Osteocyte (in vitro differentiated cells): ENCODE results near the gene PXDC1. TPM values are rescaled to one million over a fixed set of nuclear protein-coding genes. Genes with fewer than 3 reads are reported as not detected.
A peak's percentile ranks its signal among the peaks of the same experiment; 100 is the strongest.

ENCODE experiments used
- DNase-seq: peaks from one replicate; pipeline ENCODE4 v3.0.0; 2021; ENCODE audit warnings: mixed read lengths; ENCODE audit not compliant: unreplicated experiment; ENCODE audit errors: extremely low spot score
- H3K27ac Mint-ChIP-seq: one replicate; pipeline ENCODE4 v1.8.0; 2021; ENCODE audit warnings: mild to moderate bottlenecking, mixed read lengths; ENCODE audit not compliant: unreplicated experiment
- H3K27me3 Mint-ChIP-seq: one replicate; pipeline ENCODE4 v1.8.0; 2021; ENCODE audit warnings: mixed read lengths; ENCODE audit not compliant: unreplicated experiment
- H3K36me3 Mint-ChIP-seq: one replicate; pipeline ENCODE4 v1.8.0; 2021; ENCODE audit warnings: mixed read lengths; ENCODE audit not compliant: unreplicated experiment
- H3K4me1 Mint-ChIP-seq: one replicate; pipeline ENCODE4 v1.8.0; 2021; ENCODE audit warnings: mixed read lengths; ENCODE audit not compliant: unreplicated experiment
- H3K4me3 Mint-ChIP-seq: one replicate; pipeline ENCODE4 v1.8.0; 2021; ENCODE audit warnings: mild to moderate bottlenecking, moderate library complexity, mixed read lengths; ENCODE audit not compliant: unreplicated experiment
- H3K9me3 Mint-ChIP-seq: one replicate; pipeline ENCODE4 v1.8.0; 2021; ENCODE audit warnings: mixed read lengths; ENCODE audit not compliant: unreplicated experiment
- long read RNA-seq: library from polyadenylated mRNA; unstranded; transcript quantifications from one replicate; pipeline ENCODE4 v2.0.0, GENCODE V29; 2021
- total RNA-seq: library from RNA; stranded (reverse); gene quantifications from 2 replicates; pipeline ENCODE4 v1.2.1, GENCODE V29; 2021
- TF ChIP-seq, protein P1 (sequence below): fragments of 200-600 bp; sonication (generic); IDR thresholded peaks from 2 replicates; pipeline ENCODE4 v1.5.0; 2021; ENCODE audit warnings: antibody characterized with exemption, mild to moderate bottlenecking, moderate library complexity

PXDC1 gene, protein sequence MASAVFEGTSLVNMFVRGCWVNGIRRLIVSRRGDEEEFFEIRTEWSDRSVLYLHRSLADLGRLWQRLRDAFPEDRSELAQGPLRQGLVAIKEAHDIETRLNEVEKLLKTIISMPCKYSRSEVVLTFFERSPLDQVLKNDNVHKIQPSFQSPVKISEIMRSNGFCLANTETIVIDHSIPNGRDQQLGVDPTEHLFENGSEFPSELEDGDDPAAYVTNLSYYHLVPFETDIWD
- total RNA-seq: 129 and 131 TPM in 2 replicates
- long read RNA-seq, transcript PXDC1-202 (5 exons, 2,190 nt): major isoform, 5 of 17 reads
- long read RNA-seq, partial matches to known transcripts: 6 of 17 reads
- long read RNA-seq, other reads (novel, unspliced or antisense): 6 of 17 reads

DNA sequence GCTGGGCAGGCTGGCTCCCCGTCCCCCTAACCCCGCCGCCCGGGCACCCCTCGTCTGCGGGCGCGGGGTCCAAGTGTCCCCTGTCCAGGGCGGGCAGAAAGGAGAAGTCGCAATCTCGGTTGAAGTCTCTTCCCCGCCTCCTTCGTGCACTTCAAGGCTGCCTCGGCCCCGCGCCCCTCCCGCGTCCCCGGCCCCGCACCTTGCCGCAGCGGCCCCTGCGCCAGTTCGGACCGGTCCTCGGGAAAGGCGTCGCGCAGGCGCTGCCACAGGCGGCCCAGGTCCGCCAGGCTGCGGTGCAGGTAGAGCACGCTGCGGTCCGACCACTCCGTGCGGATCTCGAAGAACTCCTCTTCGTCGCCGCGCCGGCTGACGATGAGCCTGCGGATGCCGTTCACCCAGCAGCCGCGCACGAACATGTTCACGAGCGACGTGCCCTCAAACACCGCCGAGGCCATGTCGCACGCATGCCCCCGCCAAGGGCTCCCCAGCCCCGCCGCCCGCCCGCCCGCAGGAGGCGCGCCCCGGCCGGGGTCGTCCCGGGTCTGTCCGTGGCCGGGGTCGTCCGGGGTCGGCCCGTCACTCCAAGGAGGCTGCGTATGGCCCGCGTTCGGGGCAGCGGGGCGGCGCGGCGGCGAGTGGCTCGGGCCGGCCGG is at the start of gene PXDC1:
TSS of gene PXDC1 (minus strand) at position 637 of the 653 bp plus-strand sequence. CDS start at position 455, 182 bp downstream.
- H3K36me3 Mint-ChIP-seq: peaks cover 9% of the 10 kb centered on the region
- H3K27me3 Mint-ChIP-seq: no peaks in the 10 kb centered on the region
- TF ChIP-seq, protein P1, sequence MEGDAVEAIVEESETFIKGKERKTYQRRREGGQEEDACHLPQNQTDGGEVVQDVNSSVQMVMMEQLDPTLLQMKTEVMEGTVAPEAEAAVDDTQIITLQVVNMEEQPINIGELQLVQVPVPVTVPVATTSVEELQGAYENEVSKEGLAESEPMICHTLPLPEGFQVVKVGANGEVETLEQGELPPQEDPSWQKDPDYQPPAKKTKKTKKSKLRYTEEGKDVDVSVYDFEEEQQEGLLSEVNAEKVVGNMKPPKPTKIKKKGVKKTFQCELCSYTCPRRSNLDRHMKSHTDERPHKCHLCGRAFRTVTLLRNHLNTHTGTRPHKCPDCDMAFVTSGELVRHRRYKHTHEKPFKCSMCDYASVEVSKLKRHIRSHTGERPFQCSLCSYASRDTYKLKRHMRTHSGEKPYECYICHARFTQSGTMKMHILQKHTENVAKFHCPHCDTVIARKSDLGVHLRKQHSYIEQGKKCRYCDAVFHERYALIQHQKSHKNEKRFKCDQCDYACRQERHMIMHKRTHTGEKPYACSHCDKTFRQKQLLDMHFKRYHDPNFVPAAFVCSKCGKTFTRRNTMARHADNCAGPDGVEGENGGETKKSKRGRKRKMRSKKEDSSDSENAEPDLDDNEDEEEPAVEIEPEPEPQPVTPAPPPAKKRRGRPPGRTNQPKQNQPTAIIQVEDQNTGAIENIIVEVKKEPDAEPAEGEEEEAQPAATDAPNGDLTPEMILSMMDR: no peak
- H3K4me3 Mint-ChIP-seq: peak within 1 kb of the TSS; percentile 77
- H3K4me1 Mint-ChIP-seq: peaks cover 65% of the 10 kb centered on the region
- H3K9me3 Mint-ChIP-seq: no peaks in the 10 kb centered on the region
- no peak for DNase-seq
- peak within 1 kb of the TSS; percentile 92 for H3K27ac Mint-ChIP-seq

DNA sequence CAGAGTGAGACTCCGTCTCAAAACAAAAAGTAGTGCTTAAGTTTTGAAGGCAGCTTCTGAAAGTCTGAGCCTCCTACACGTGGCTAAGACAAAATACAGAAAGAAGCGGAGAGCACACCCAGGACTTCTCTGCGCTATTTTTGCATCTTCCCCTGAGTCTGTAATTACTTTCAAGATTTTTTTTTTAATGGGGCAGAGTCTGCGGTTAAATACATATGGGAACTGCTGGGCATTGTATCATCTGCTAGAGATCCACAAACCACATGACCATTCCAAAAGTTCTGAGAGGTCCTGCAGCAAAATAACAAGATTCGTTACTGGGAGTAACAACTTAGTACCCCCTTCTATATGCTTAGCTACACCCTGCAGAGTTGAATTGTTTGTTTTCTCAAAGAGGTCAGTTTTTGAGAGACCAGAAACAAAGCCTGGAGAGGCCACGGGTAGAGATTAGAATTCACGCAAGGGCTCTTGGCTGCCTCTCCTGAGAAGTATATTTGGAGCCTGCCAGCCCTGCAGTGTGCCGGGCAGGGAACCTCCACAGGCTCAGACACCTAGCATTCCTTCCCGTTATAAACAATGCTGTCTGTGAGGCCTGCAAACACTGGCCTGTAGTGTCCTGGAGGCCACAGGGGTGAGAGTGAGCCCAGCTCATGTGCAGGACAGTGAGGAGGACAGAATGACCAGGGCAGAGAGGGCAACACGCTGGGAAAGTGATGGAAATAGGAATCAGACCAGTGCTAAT is 49.5 kb upstream of the PXDC1 start:
- H3K27ac Mint-ChIP-seq: peak overlapping the region; percentile 84
- H3K4me1 Mint-ChIP-seq: peaks cover 86% of the 10 kb centered on the region
- peak overlapping the region; percentile 2 for H3K4me3 Mint-ChIP-seq
- no peaks in the 10 kb centered on the region for H3K27me3 Mint-ChIP-seq
- no peaks in the 10 kb centered on the region for H3K9me3 Mint-ChIP-seq
- TF ChIP-seq, protein P1: no peak
- no peak for DNase-seq
- no peaks in the 10 kb centered on the region for H3K36me3 Mint-ChIP-seq

DNA sequence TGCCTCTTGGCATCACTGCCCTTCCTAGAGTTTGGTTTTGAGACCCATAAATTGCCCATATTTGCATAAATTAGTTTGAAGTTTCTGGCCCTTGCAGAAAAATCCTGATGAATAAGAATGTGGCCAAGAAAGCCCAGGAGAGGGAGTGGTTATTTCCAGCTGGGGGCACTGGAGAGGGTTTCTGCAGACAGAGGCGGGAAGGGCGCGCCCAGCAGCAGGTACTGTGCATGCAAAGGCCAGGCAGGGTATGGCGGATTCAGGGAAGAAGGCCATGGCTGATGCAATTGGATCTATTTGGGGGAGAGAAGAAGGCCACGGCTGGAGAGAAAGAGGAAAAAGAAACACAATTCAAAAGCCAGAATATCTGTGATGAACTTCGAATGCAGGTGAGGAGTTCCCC is 48.2 kb upstream of the PXDC1 start:
- TF ChIP-seq, protein P1: no peak
- H3K4me3 Mint-ChIP-seq: no peak overlapping the region
- no peaks in the 10 kb centered on the region for H3K9me3 Mint-ChIP-seq
- H3K27me3 Mint-ChIP-seq: no peaks in the 10 kb centered on the region
- peaks cover 75% of the 10 kb centered on the region for H3K4me1 Mint-ChIP-seq
- no peak for DNase-seq
- H3K27ac Mint-ChIP-seq: no peak overlapping the region
- H3K36me3 Mint-ChIP-seq: no peaks in the 10 kb centered on the region

DNA sequence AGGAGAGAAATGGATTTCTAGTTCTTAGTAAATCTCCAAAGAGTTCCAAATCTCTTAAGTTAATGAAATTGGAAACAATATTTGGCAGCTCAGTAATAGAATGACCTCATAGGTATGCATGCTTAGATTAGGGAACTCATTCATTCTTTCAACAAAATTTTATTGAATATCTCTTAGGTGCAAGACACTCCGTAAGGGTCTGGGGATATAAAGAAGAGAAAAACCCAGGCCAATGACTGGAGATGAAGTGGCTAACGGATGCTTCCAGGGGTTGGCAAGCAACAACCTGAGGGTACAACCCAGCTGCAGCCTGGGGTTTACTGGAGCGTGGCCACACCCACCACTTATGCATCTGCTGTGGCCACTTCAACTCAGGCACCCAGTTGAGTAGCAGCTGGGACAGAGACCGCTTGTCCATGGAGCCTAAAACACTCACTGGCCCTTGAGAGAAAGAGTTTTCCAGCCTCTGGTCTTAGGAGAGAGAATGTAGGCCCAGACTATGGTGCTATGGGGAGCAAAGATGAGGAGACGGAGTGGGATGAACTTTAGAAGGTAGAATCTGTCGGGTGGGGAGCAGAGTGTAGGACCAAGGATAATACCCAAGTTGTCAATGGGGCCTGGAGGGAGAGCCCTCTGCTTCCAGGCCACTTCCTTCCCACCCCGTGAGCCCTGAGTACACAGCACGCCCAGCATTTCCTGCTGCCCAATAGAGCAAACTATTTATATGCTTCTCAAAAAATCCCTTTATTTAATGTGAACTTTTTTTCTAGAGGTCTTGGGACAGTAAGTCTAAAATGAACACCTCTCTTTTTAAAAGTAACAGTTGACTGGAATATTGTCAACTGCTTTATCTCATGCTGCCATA is 46.8 kb upstream of the PXDC1 start:
- H3K9me3 Mint-ChIP-seq: no peaks in the 10 kb centered on the region
- no peak for DNase-seq
- H3K27ac Mint-ChIP-seq: peak overlapping the region; percentile 87
- no peak overlapping the region for H3K4me3 Mint-ChIP-seq
- H3K36me3 Mint-ChIP-seq: no peaks in the 10 kb centered on the region
- TF ChIP-seq, protein P1: no peak
- H3K4me1 Mint-ChIP-seq: peaks cover 73% of the 10 kb centered on the region
- no peaks in the 10 kb centered on the region for H3K27me3 Mint-ChIP-seq
